IMR-90 (cell line): Measurements from ENCODE around the gene C11orf54. TPM values are rescaled to one million over a fixed set of nuclear protein-coding genes. Genes with fewer than 3 reads are reported as not detected.

Experiments used
- ATAC-seq: fragments of 200-7000 bp; cut with Tn5 transposase; 2 replicates; pipeline ENCODE4 v1.9.1; 2020; ENCODE audit warnings: low read depth, mild to moderate bottlenecking, moderate library complexity
- BruUV-seq: library from RNA; stranded (reverse); fragments of 400-500 nt; replicated peaks from 2 replicates; lab custom pipeline; 2021; lab: Mats Ljungman, UMichigan
- CTCF ChIA-PET: fragments of 300-600 bp; formaldehyde crosslinking; extraction: SDS; loops from one replicate; lab custom pipeline; 2021; ENCODE audit warnings: antibody characterized with exemption; lab: Yijun Ruan, JAX
- POLR2A ChIA-PET: fragments of 300-600 bp; sonication (Branson Sonifier 250); formaldehyde crosslinking; loops from one replicate; lab custom pipeline; 2022; ENCODE audit warnings: antibody characterized with exemption; ENCODE audit not compliant: unreplicated experiment; lab: Charles Lee
- DNase-seq: peaks from one replicate; pipeline ENCODE4 v3.0.0; 2013
- H2AFZ ChIP-seq: replicated peaks from 2 replicates; pipeline ENCODE3; 2013; ENCODE audit warnings: low read length, mild to moderate bottlenecking; ENCODE audit not compliant: poor library complexity
- H2AK5ac ChIP-seq: 2 replicates; pipeline ENCODE4 v1.6.1; 2013; ENCODE audit warnings: low read depth, low read length, inconsistent platforms
- H2AK9ac ChIP-seq: replicated peaks from 2 replicates; pipeline ENCODE3; 2013; ENCODE audit warnings: mild to moderate bottlenecking, low read depth, low read length, moderate library complexity; ENCODE audit not compliant: poor library complexity
- H2BK120ac ChIP-seq: 2 replicates; pipeline ENCODE4 v1.6.1; 2013; ENCODE audit warnings: low read depth, low read length, inconsistent platforms
- H2BK15ac ChIP-seq: 3 replicates; pipeline ENCODE4 v1.6.1; 2013; ENCODE audit warnings: low read depth, low read length, inconsistent platforms
- H2BK20ac ChIP-seq: 2 replicates; pipeline ENCODE4 v1.6.1; 2013; ENCODE audit warnings: low read depth, mild to moderate bottlenecking, inconsistent platforms, low read length, moderate library complexity
- H2BK5ac ChIP-seq: 2 replicates; pipeline ENCODE4 v1.6.1; 2013; ENCODE audit warnings: mild to moderate bottlenecking, low read depth, low read length, inconsistent platforms; ENCODE audit not compliant: poor library complexity, severe bottlenecking
- H3K14ac ChIP-seq: replicated peaks from 2 replicates; pipeline ENCODE4 v1.6.1; 2013; ENCODE audit warnings: low read depth, low read length, inconsistent platforms
- H3K18ac ChIP-seq: 2 replicates; pipeline ENCODE4 v1.6.1; 2013; ENCODE audit warnings: low read depth, low read length, control low read depth
- H3K23ac ChIP-seq: 2 replicates; pipeline ENCODE4 v1.6.1; 2013; ENCODE audit warnings: low read depth, low read length, inconsistent platforms
- H3K27ac ChIP-seq: 2 replicates; pipeline ENCODE4 v1.5.1; 2013; ENCODE audit warnings: mild to moderate bottlenecking, control low read depth, low read length; ENCODE audit not compliant: insufficient read depth
- H3K27me3 ChIP-seq: 2 replicates; pipeline ENCODE4 v1.6.1; 2013; ENCODE audit warnings: low read length; ENCODE audit not compliant: control insufficient read depth, insufficient read depth
- H3K36me3 ChIP-seq: 2 replicates; pipeline ENCODE4 v1.6.1; 2013; ENCODE audit warnings: low read length, mixed read lengths; ENCODE audit not compliant: control insufficient read depth, insufficient read depth
- H3K4ac ChIP-seq: 2 replicates; pipeline ENCODE4 v1.6.1; 2013; ENCODE audit warnings: low read depth, low read length, inconsistent platforms
- H3K4me1 ChIP-seq: 2 replicates; pipeline ENCODE4 v1.6.1; 2013; ENCODE audit warnings: low read length, mixed read lengths; ENCODE audit not compliant: control insufficient read depth, insufficient read depth
- H3K4me2 ChIP-seq: 2 replicates; pipeline ENCODE4 v1.6.1; 2013; ENCODE audit warnings: low read depth, mild to moderate bottlenecking, control low read depth, low read length, moderate library complexity
- H3K4me3 ChIP-seq: 2 replicates; pipeline ENCODE4 v1.5.1; 2013; ENCODE audit warnings: low read depth, mild to moderate bottlenecking, control low read depth, low read length, moderate library complexity; ENCODE audit not compliant: insufficient read depth
- H3K56ac ChIP-seq: 2 replicates; pipeline ENCODE4 v1.6.1; 2013; ENCODE audit warnings: low read length, inconsistent platforms; ENCODE audit not compliant: insufficient read depth; ENCODE audit errors: extremely low read depth
- H3K79me1 ChIP-seq, 2 experiments: 2 replicates each; pipeline ENCODE4 v1.6.1; 2013; ENCODE audit warnings: low read length in 2 of 2, inconsistent platforms in 1 of 2, low read depth in 1 of 2
- H3K9ac ChIP-seq: 2 replicates; pipeline ENCODE4 v1.6.1; 2013; ENCODE audit warnings: low read depth, low read length, control low read depth
- H3K9me1 ChIP-seq: 2 replicates; pipeline ENCODE4 v1.6.1; 2013; ENCODE audit warnings: low read length, inconsistent platforms; ENCODE audit not compliant: insufficient read depth
- H3K9me3 ChIP-seq: 2 replicates; pipeline ENCODE4 v1.6.1; 2013; ENCODE audit warnings: low read length; ENCODE audit not compliant: control insufficient read depth, insufficient read depth
- H4K20me1 ChIP-seq: 2 replicates; pipeline ENCODE4 v1.6.1; 2013; ENCODE audit warnings: low read length, inconsistent platforms; ENCODE audit not compliant: insufficient read depth
- H4K5ac ChIP-seq: 2 replicates; pipeline ENCODE4 v1.6.1; 2013; ENCODE audit warnings: mild to moderate bottlenecking, low read depth, low read length, control low read depth
- H4K8ac ChIP-seq, 2 experiments: 2 replicates each; pipeline ENCODE4 v1.6.1; 2013; ENCODE audit warnings: low read depth in 2 of 2, low read length in 2 of 2, control low read depth in 1 of 2, inconsistent platforms in 1 of 2
- H4K91ac ChIP-seq: 2 replicates; pipeline ENCODE4 v1.6.1; 2013; ENCODE audit warnings: low read depth, low read length, inconsistent platforms; ENCODE audit not compliant: insufficient read depth
- CTCF ChIP-seq: conservative IDR thresholded peaks from 2 replicates; pipeline ENCODE4 v1.5.1; 2012; ENCODE audit warnings: mild to moderate bottlenecking, low read depth, low read length, improper control_type of control experiment
- ELK1 ChIP-seq: fragments of 150-350 bp; IDR thresholded peaks from 2 replicates; pipeline ENCODE4 v1.6.1; 2016; ENCODE audit warnings: low read depth, mild to moderate bottlenecking, low read length, moderate library complexity, borderline replicate concordance
- FOS ChIP-seq: fragments of 150-350 bp; IDR thresholded peaks from 2 replicates; pipeline ENCODE4 v1.6.1; 2016; ENCODE audit warnings: low read depth, low read length
- MAFK ChIP-seq: IDR thresholded peaks from 2 replicates; pipeline ENCODE4 v1.6.1; 2012; ENCODE audit warnings: low read depth, low read length, improper control_type of control experiment
- NFE2L2 ChIP-seq: fragments of 150-350 bp; IDR thresholded peaks from 2 replicates; pipeline ENCODE4 v1.6.1; 2016; ENCODE audit warnings: low read depth, mild to moderate bottlenecking, low read length
- SMC3 ChIP-seq: fragments of 150-350 bp; IDR thresholded peaks from 2 replicates; pipeline ENCODE4 v1.6.1; 2016; ENCODE audit warnings: low read depth, mild to moderate bottlenecking, antibody characterized with exemption, low read length, moderate library complexity
- WGBS, 2 experiments: methylation state at CpG; one replicate each; pipeline versions ENCODE4 v1.1.5 to v1.1.7; 2013; ENCODE audit warnings: missing lambda C conversion rate in 2 of 2; ENCODE audit not compliant: insufficient read length in 1 of 2; ENCODE audit errors: extremely low coverage in 2 of 2; 5-methylcytosine and 5-hydroxymethylcytosine counted together
- dilution Hi-C: fragments of 300-500 bp; cut with HindIII; formaldehyde crosslinking; loops from one replicate; pipeline ENCODE4 v1.14.3; 2018; ENCODE audit warnings: low sequenced_read_pairs; ENCODE audit not compliant: unreplicated experiment
- in situ Hi-C: fragments of 300-500 bp; cut with MboI; formaldehyde crosslinking; loops from 3 replicates; pipeline ENCODE4 v1.14.3; 2019; ENCODE audit warnings: low sequenced_read_pairs, inconsistent platforms, mixed read lengths
- intact Hi-C: fragments of 100-400 bp; cut with micrococcal nuclease; formaldehyde crosslinking; loops from 2 replicates; pipeline ENCODE4 v1.10.0; 2022
- polyA plus RNA-seq, 3 experiments: library from polyadenylated mRNA; depleted of rRNA; stranded (reverse); fragments of >200 nt; gene quantifications; 2 replicates each; pipeline ENCODE4 v1.2.3, GENCODE V29; 2012; ENCODE audit warnings: low replicate concordance in 1 of 3
- total RNA-seq: library from RNA; depleted of rRNA; stranded (reverse); fragments of >200 nt; gene quantifications from 2 replicates; pipeline ENCODE4 v1.2.3, GENCODE V29; 2012

Gene C11orf54
- total and polyA plus RNA-seq, 2 of the 4 experiments (the other 2 are of a cell fraction) = 13.7 to 16.0 TPM

GRCh38 chr11:93761910-93762309 is 20.4 kb downstream of the C11orf54 start:
- Histone ChIP-seq H2AFZ (no peak overlapping the region), H3K27me3 (no peaks in the 10 kb centered on the region), H3K36me3 (peaks cover 26% of the 10 kb centered on the region), H2AK9ac (no peak overlapping the region), H3K4ac (no peak overlapping the region), H3K9me3 (no peaks in the 10 kb centered on the region), H3K9ac (no peak overlapping the region), H2BK5ac (no peak overlapping the region), H3K14ac (no peak overlapping the region), H3K27ac (no peak overlapping the region), H2BK15ac (no peak overlapping the region), H4K20me1 (no peaks in the 10 kb centered on the region), H2BK120ac (no peak overlapping the region), H2BK20ac (no peak overlapping the region), H3K4me3 (no peak overlapping the region), H2AK5ac (no peak overlapping the region), H4K8ac (no peak overlapping the region), H3K18ac (no peak overlapping the region), H3K9me1 (no peaks in the 10 kb centered on the region), H3K4me2 (no peak overlapping the region), H3K56ac (no peak overlapping the region), H3K4me1 (no peaks in the 10 kb centered on the region), H3K23ac (no peak overlapping the region), H3K79me1 (no peaks in the 10 kb centered on the region; a peak in 1 of 4 replicates), H4K5ac (no peak overlapping the region), H4K91ac (no peak overlapping the region)
- in situ Hi-C loops (no loop called here), intact Hi-C loops (loop anchor here (2.0 kb wide), 1 partner anchor 41 kb away; no protein-coding TSS in a partner anchor), dilution Hi-C loops (no loop called here)
- POLR2A ChIA-PET = no interaction called here
- DNase-seq (no peak), ATAC-seq (no peak)
- WGBS, 2 experiments = no CpG with 5 or more reads among the region's 1 CpG
- no TSS peak for BruUV-seq
- CTCF ChIA-PET = no interaction called here
- TF ChIP-seq SMC3 (no peak), ELK1 (no peak), FOS (no peak), NFE2L2 (no peak), CTCF (no peak), MAFK (0 out of 2 replicates have a peak, but pooled peaks have one; percentile 8)
